ENCODE data around the gene TMX4. TPM values are rescaled to one million over a fixed set of nuclear protein-coding genes. Genes with fewer than 3 reads are reported as not detected.

The TMX4 gene
- total and polyA plus RNA-seq, 2 of the 8 experiments (the other 6 are each of a cell fraction or from before 2014, with no cell fraction given): 2.1 to 7.8 TPM

GRCh38 chr20:7967199-7967844, 52.2 kb downstream of the TMX4 start (continued):
- TF ChIP-seq RFX5 (IDR thresholded peaks at IDR 0.05; ENCODE audit: borderline replicate concordance, low read depth, low read length) (no peak), CTBP2 (IDR thresholded peaks at IDR 0.05; ENCODE audit: borderline replicate concordance, insufficient read depth, insufficient read length, low read length) (no peak), TAF1 (IDR thresholded peaks at IDR 0.05; ENCODE audit: low read depth, low read length) (no peak)

All from H1 (cell line).